IPS DF 6.9 (cell line): ENCODE results near the gene SREBF1.

Experiments
- DNase-seq: peaks from one replicate; pipeline ENCODE4 v3.0.0-alpha.2; 2013; ENCODE audit warnings: low read depth, low spot score
- H3K27ac ChIP-seq: one replicate; pipeline ENCODE4 v1.5.1; 2013; ENCODE audit warnings: low read length, control low read depth
- H3K27me3 ChIP-seq: 2 replicates; pipeline ENCODE4 v1.6.1; 2013; ENCODE audit warnings: mild to moderate bottlenecking, low read length; ENCODE audit not compliant: control insufficient read depth, insufficient read depth
- H3K36me3 ChIP-seq: 2 replicates; pipeline ENCODE4 v1.6.1; 2013; ENCODE audit warnings: low read length; ENCODE audit not compliant: control insufficient read depth, insufficient read depth
- H3K4me1 ChIP-seq: 2 replicates; pipeline ENCODE4 v1.6.1; 2013; ENCODE audit warnings: low read length; ENCODE audit not compliant: control insufficient read depth, insufficient read depth
- H3K4me3 ChIP-seq: 2 replicates; pipeline ENCODE4 v1.5.1; 2013; ENCODE audit warnings: mild to moderate bottlenecking, low read length
- H3K9me3 ChIP-seq: 2 replicates; pipeline ENCODE4 v1.6.1; 2013; ENCODE audit warnings: low read length, inconsistent platforms; ENCODE audit not compliant: control insufficient read depth, insufficient read depth
- WGBS: extraction: QIAGEN DNeasy Blood & Tissue Kit; methylation state at CpG from one replicate; pipeline ENCODE4 v1.1.7; 2013; ENCODE audit warnings: mixed read lengths, missing lambda C conversion rate; ENCODE audit not compliant: insufficient read length, insufficient coverage; 5-methylcytosine and 5-hydroxymethylcytosine counted together

SREBF1 gene

GRCh38 chr17:17816240-17816814, 20.5 kb downstream of the SREBF1 start:
- Histone ChIP-seq H3K9me3 (no peaks in the 10 kb centered on the region), H3K4me3 (no peak overlapping the region), H3K4me1 (peaks cover 9% of the 10 kb centered on the region), H3K27ac (no peak overlapping the region), H3K36me3 (peaks cover 57% of the 10 kb centered on the region), H3K27me3 (no peaks in the 10 kb centered on the region)
- no CpG with 5 or more reads among the region's 22 CpGs for WGBS
- DNase-seq: no peak

GRCh38 chr17:17815436-17816200, 21.2 kb downstream of the SREBF1 start:
- Histone ChIP-seq H3K27ac (no peak overlapping the region), H3K4me3 (no peak overlapping the region), H3K4me1 (peaks cover 11% of the 10 kb centered on the region), H3K9me3 (no peaks in the 10 kb centered on the region), H3K36me3 (peaks cover 57% of the 10 kb centered on the region), H3K27me3 (no peaks in the 10 kb centered on the region)
- WGBS: no CpG with 5 or more reads among the region's 17 CpGs
- no peak for DNase-seq

- H3K4me3 ChIP-seq: no peak overlapping the region
- no CpG with 5 or more reads among the region's 8 CpGs for WGBS
- DNase-seq: no peak
- peaks cover 11% of the 10 kb centered on the region for H3K4me1 ChIP-seq
- H3K27me3 ChIP-seq: no peaks in the 10 kb centered on the region
- no peak overlapping the region for H3K27ac ChIP-seq
- H3K36me3 ChIP-seq: peaks cover 57% of the 10 kb centered on the region
- no peaks in the 10 kb centered on the region for H3K9me3 ChIP-seq
Measured at GRCh38 chr17:17815062-17815406, 21.8 kb downstream of the SREBF1 start.

- no peaks in the 10 kb centered on the region for H3K27me3 ChIP-seq
- H3K36me3 ChIP-seq: peaks cover 51% of the 10 kb centered on the region
- WGBS: no CpG with 5 or more reads among the region's 20 CpGs
- no peak for DNase-seq
- peaks cover 11% of the 10 kb centered on the region for H3K4me1 ChIP-seq
- H3K9me3 ChIP-seq: no peaks in the 10 kb centered on the region
- no peak overlapping the region for H3K27ac ChIP-seq
- no peak overlapping the region for H3K4me3 ChIP-seq
Measured at GRCh38 chr17:17814162-17815061, 22.4 kb downstream of the SREBF1 start.

DNA sequence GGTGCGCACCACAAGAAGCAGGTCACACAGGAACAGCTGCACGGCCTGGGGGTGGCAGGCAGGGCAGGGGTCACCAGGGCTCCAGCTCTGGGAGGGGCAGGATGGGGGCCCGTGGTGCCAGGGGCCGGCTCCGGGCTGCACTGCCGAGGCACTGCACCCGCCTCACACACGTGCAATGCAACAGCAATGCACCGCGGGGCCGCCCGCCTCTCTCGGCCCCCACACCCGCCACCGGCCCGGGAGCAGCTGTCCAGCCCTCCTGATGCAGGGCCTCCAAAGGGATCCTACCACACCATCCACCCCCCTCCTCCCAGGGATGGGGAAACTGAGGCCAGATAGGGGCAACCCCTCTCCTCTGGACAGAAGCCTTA, 23.1 kb downstream of the SREBF1 start:
- DNase-seq: no peak
- Histone ChIP-seq H3K4me1 (peaks cover 11% of the 10 kb centered on the region), H3K27ac (no peak overlapping the region), H3K9me3 (no peaks in the 10 kb centered on the region), H3K36me3 (peaks cover 44% of the 10 kb centered on the region), H3K4me3 (no peak overlapping the region), H3K27me3 (peaks cover 6% of the 10 kb centered on the region; the same call in 1 of the 2 replicates)
- WGBS: no CpG with 5 or more reads among the region's 16 CpGs

GRCh38 chr17:17813055-17813724, 23.6 kb downstream of the SREBF1 start:
- H3K4me1 ChIP-seq: peaks cover 11% of the 10 kb centered on the region
- no peak overlapping the region for H3K27ac ChIP-seq
- H3K4me3 ChIP-seq: no peak overlapping the region
- no peak for DNase-seq
- peaks cover 44% of the 10 kb centered on the region for H3K36me3 ChIP-seq
- H3K27me3 ChIP-seq: peaks cover 8% of the 10 kb centered on the region; the same call in 1 of the 2 replicates
- H3K9me3 ChIP-seq: no peaks in the 10 kb centered on the region
- no CpG with 5 or more reads among the region's 25 CpGs for WGBS

DNA sequence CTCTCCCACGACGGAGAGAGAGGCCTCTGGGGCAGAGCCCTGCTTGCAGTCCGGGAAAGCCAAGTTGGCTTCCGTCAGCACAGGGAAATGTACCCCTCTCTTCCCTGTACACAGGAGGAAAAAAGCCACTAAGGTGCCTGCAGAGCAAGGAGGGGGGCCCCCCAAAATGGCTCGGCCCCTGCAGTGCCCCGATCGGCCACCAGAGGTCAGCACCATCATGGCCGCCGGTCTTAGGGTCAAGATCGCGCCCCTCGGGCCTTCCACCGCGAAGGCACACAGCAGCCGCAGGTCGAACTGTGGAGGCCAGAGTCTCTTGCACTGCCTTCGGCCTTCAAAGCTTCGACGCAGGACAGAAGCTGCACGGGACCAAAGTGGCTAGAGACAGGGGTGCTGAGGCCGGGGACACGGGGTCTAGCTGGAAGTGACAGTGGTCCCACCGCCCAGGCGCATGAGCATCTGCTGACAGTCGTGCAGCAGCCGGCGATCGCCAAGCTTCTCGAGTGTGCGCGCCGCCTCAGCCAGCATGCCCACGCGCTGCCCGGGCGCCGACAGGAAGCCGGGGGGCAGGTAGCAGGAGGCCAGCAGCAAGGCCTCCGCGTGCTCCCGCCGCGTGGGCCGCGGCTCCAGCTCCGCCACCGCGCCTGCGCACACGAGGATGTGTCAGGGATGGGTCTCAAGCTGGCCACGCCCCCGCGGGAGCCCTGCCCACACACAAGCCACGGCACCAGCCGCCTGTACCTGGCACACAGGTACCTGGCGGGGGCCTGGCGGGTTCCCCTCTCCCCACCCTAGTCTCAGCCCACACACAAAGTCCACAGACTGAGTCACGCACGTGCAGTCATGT, 24.4 kb downstream of the SREBF1 start:
- Histone ChIP-seq H3K36me3 (peaks cover 40% of the 10 kb centered on the region), H3K4me1 (peaks cover 6% of the 10 kb centered on the region), H3K27me3 (peaks cover 8% of the 10 kb centered on the region; the same call in 1 of the 2 replicates), H3K4me3 (no peak overlapping the region), H3K9me3 (no peaks in the 10 kb centered on the region), H3K27ac (no peak overlapping the region)
- DNase-seq: no peak
- WGBS: no CpG with 5 or more reads among the region's 59 CpGs

DNA sequence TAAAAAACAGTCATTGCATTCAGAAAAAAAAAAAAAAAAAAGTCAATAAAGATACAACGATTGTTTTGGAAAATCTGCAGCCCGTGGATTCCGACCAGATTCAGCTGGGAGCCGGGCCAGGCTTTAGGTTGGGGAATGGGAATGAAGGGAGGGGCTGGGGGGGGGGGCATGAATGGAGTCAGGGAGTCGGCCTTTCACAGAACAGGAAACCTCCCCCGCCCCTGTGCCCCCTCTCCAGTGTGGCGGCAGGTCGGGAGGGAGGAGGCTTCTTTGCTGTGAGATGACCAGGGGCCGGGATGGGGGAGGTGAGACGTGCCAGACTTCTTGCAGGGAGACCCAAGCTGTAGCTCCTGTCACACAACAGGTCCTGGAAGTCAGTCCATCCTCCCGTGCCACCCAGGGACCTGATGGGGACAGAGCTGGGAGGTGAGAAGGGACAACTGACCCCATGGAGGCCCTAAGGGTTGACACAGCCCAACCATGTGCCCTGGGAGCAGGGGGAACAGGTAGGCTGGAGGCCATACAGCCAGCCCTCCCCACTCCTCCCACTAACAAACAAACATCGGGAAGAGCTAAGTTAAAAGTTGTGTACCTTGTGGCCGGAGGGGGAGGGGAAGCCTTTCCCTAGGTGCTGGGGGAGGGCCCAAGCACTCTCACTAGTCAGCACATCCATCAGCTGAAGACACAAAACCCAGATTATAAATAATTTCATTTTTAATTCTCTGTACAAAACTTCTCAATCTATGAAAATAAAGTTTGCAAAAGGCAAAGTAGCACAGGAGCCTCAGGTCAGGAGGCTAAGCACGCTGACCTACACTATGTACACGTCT, 25.2 kb downstream of the SREBF1 start:
- no peak for DNase-seq
- H3K9me3 ChIP-seq: no peaks in the 10 kb centered on the region
- no CpG with 5 or more reads among the region's 15 CpGs for WGBS
- H3K27ac ChIP-seq: no peak overlapping the region
- no peak overlapping the region for H3K4me3 ChIP-seq
- peaks cover 8% of the 10 kb centered on the region; the same call in 1 of the 2 replicates for H3K27me3 ChIP-seq
- peaks cover 34% of the 10 kb centered on the region for H3K36me3 ChIP-seq
- H3K4me1 ChIP-seq: peaks cover 6% of the 10 kb centered on the region

DNA sequence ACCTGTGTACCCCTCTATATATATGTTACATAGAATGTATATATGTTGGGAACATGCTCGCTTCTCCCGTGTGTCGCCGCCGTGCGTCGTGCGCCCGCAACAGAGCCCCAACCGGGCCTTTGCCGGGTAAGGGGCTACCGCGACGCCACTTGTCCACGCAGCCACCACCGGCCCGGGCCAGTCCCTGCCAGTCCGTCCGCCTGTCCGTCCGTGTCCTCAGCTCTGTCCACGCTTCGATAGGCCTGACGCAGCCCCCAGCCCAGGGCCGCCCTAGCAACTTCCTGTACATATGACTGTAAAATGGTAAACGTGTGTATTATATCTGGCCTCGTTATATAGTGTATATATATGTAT, 25.9 kb downstream of the SREBF1 start:
- Histone ChIP-seq H3K27ac (no peak overlapping the region), H3K4me3 (no peak overlapping the region), H3K27me3 (peaks cover 8% of the 10 kb centered on the region; the same call in 1 of the 2 replicates), H3K4me1 (peaks cover 6% of the 10 kb centered on the region), H3K36me3 (peaks cover 28% of the 10 kb centered on the region), H3K9me3 (no peaks in the 10 kb centered on the region)
- DNase-seq: no peak
- no CpG with 5 or more reads among the region's 27 CpGs for WGBS
